KG1 (cell line): ENCODE data around the gene GPHA2.
"Not testable (repeated sequence)": the region's sequence is repeated elsewhere in the genome, so short reads cannot be mapped to it uniquely, and the experiment has no call there.

ENCODE experiments used
- DNase-seq: peaks from one replicate; lab custom pipeline; 2025; lab: John Stamatoyannopoulos, UW

Gene GPHA2

GRCh38 chr11:64935359-64936081, at the start of gene GPHA2:
GPHA2 (minus strand) TSS chr11:64935893; CDS start chr11:64935460, 433 bp downstream.
- DNase-seq = no peak

- DNase-seq = not testable (repeated sequence)
Measured at GRCh38 chr11:64983339-64983738, 47.6 kb upstream of the GPHA2 start.

GRCh38 chr11:64976651-64977050, 41.0 kb upstream of the GPHA2 start:
- no peak for DNase-seq

GRCh38 chr11:64974124-64974523, 38.4 kb upstream of the GPHA2 start:
- DNase-seq = no peak

GRCh38 chr11:64971421-64972233, 35.9 kb upstream of the GPHA2 start, which contains the start of gene MAJIN:
MAJIN (minus strand) TSS chr11:64972108; CDS start chr11:64959405, 12,703 bp downstream.
- no peak for DNase-seq

- DNase-seq = no peak
Measured at GRCh38 chr11:64970731-64971151, 35.0 kb upstream of the GPHA2 start.

- DNase-seq = no peak
Measured at GRCh38 chr11:64969209-64969608, 33.5 kb upstream of the GPHA2 start.

- DNase-seq = no peak
Measured at GRCh38 chr11:64967375-64967774, 31.7 kb upstream of the GPHA2 start.

GRCh38 chr11:64963072-64963631, 27.5 kb upstream of the GPHA2 start:
- DNase-seq = no peak

GRCh38 chr11:64960719-64961118, 25.0 kb upstream of the GPHA2 start:
- no peak for DNase-seq

GRCh38 chr11:64959498-64959897, 23.8 kb upstream of the GPHA2 start:
- no peak for DNase-seq

- no peak for DNase-seq
Measured at GRCh38 chr11:64954201-64954600, 18.5 kb upstream of the GPHA2 start.

GRCh38 chr11:64951529-64951928, 15.8 kb upstream of the GPHA2 start:
- DNase-seq = no peak

GRCh38 chr11:64947208-64947814, 11.6 kb upstream of the GPHA2 start:
- DNase-seq = no peak

- DNase-seq = no peak
Measured at GRCh38 chr11:64936539-64936938, 846 bp upstream of the GPHA2 start.

- no peak for DNase-seq
Measured at GRCh38 chr11:64934682-64935358, 873 bp downstream of the GPHA2 start.

GRCh38 chr11:64933935-64934681, 1.6 kb downstream of the GPHA2 start:
- no peak for DNase-seq

- DNase-seq = no peak
Measured at GRCh38 chr11:64933213-64933934, 2.3 kb downstream of the GPHA2 start.

GRCh38 chr11:64932324-64932723, 3.4 kb downstream of the GPHA2 start:
- no peak for DNase-seq

GRCh38 chr11:64931290-64931689, 4.4 kb downstream of the GPHA2 start:
- no peak for DNase-seq
